D721Med (cell line): ENCODE data around the gene SLC39A13.

Experiments used
- DNase-seq: peaks from one replicate; pipeline ENCODE4 v3.0.0; 2011; ENCODE audit warnings: low spot score; ENCODE audit not compliant: insufficient read length
- FAIRE-seq: peaks from 2 replicates; lab custom pipeline; 2011; peaks lifted over from hg19 to GRCh38; lab: Jason Lieb, UNC
- CTCF ChIP-seq: IDR thresholded peaks from 2 replicates; pipeline ENCODE4 v1.5.1; 2012; ENCODE audit warnings: mild to moderate bottlenecking, control low read depth; ENCODE audit not compliant: insufficient read depth; ENCODE audit errors: missing control alignments

The SLC39A13 gene

GRCh38 chr11:47395223-47396048 lies 13.0 kb upstream of the SLC39A13 start:
- FAIRE-seq (no peak), DNase-seq (no peak)
- no peak for TF ChIP-seq CTCF

GRCh38 chr11:47396049-47396320 lies 12.4 kb upstream of the SLC39A13 start:
- no peak for TF ChIP-seq CTCF
- DNase-seq (no peak), FAIRE-seq (no peak)

DNA sequence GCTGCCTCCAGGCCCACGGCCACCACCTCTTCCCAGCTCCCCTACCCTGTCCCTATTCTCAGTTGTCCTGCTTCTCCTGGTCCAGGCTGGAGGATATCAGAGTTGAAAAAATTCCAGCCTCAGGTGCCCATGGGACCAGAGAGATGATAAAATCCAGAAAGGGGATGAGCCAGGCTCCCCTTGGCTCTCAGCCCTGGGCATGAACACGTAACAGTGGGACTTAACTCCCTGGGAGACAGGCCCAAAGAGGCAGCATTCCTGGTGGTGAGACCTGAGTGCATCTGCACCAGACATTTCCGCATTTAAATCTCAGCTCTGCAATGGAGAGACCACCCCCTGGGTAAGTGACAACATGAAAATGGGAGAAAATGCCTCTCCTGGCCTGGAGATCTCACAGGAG lies 10.4 kb upstream of the SLC39A13 start:
- DNase-seq (no peak), FAIRE-seq (no peak)

DNA sequence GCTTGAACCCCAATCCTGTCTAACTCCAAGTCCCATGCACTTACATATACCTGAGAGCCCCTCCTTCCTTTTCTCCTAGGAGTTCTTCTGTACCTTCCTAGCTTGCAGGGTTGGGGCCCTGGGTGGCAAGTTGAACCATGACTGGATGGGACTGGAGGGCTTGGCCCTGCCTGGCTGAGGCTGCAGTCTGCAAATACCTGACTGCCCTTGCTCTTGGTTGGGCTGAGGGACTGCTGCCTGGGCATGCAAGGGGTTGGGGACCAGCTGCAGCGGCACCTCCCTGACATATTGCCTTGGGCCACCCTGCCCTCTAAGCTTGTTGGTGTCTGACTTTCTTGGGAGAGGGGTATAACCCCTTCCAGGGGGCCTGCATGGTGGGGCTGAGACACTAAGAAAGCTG lies 9.8 kb upstream of the SLC39A13 start:
- no peak for FAIRE-seq
- DNase-seq: no peak
- TF ChIP-seq CTCF: no peak

More for the DNA sequence above, 10.4 kb upstream of the SLC39A13 start:
- no peak for TF ChIP-seq CTCF

DNA sequence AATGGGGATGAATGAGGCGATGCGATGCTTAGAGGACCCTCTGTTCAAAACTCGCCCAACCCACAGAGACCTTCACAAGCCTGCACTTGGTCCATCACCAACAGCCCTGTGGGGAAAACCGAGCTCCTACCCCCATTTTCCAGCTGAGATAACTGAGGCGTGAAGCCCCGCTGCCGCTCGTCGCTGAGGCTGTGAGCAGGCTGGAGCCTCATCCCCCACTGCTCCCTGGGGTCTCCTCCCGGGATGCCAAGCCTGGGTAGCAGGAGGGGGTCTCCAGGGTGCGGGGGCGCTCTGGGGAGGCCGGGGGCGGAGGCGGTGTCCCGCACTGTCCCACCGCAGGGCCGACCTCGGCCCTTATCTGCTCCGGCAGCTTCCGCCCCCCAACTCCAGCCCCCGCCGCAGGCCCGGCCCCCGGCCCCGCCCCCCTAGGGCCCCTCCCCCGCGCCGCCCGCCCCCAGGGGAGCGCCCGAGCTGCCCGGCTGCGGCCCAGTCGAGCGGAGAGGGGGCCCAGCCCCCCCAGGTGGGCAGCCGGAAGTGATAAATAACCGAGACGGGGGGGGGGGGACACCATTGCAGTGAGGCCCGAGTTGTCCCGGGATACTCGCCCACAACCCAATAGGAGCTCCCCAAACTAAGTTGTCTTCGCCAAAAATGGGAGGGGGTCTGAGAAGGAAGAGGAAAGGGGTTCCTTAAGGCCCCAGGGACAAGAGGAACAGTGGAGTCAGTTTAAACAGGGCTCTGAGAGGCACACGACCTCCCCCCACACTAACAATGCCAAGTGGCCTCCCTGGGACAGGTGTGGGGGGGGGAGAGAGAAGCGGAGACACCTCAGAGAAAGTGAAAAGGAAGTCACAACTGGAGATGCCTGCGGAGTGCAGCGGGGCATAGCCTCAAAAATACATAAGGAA lies 8.3 kb upstream of the SLC39A13 start:
- DNase-seq (no peak), FAIRE-seq (no peak)
- TF ChIP-seq CTCF: no peak

GRCh38 chr11:47400768-47401279 lies 7.6 kb upstream of the SLC39A13 start:
- FAIRE-seq (no peak), DNase-seq (no peak)
- TF ChIP-seq CTCF: no peak
